Hematopoietic multipotent progenitor cell treated with erythropoietin and hydrocortisone succinate and interleukin-3 and kit ligand, for 17 days (in vitro differentiated cells): ENCODE results near the gene CARD11.
A peak's percentile ranks its signal among the peaks of the same experiment; 100 is the strongest.
"Not testable (repeated sequence)": the region's sequence is repeated elsewhere in the genome, so short reads cannot be mapped to it uniquely, and the experiment has no call there.

Experiments used
- DNase-seq: peaks from one replicate; pipeline ENCODE4 v3.0.0-alpha.2; 2015; ENCODE audit warnings: low spot score

The CARD11 gene

GRCh38 chr7:2962865-2963264, 80.8 kb downstream of the CARD11 start:
- DNase-seq: no peak

GRCh38 chr7:2959828-2960599, 83.7 kb downstream of the CARD11 start:
- DNase-seq: no peak

DNA sequence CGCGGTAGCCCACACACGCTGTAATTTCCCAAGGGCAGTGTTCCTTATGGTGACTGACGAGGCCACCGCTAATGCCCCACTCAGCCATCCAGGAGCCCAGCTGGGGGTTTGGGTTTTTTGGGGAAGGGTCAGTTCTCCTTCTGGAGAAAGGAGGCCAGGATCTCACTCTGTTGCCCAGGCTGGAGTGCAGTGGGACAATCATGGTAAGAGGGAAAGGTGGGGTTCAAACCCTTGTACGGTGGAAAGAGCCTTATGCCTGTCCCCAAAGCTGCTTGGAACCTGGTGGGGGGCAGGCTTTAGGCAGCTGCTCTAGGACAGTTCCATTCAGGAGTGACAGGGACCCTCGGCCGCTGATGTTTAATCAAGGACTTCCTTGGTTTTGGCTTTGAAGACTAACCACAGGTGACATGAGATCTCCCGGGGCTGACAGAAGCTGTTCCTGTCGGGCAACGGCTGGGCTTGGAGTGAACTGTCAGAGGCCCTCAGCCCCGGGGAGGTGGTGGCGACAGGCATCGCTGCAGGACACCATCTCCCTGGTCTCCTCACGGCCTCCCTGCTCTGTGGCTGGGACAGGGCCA, 84.5 kb downstream of the CARD11 start:
- no peak for DNase-seq

GRCh38 chr7:2958416-2959102, 85.1 kb downstream of the CARD11 start:
- DNase-seq: no peak

DNA sequence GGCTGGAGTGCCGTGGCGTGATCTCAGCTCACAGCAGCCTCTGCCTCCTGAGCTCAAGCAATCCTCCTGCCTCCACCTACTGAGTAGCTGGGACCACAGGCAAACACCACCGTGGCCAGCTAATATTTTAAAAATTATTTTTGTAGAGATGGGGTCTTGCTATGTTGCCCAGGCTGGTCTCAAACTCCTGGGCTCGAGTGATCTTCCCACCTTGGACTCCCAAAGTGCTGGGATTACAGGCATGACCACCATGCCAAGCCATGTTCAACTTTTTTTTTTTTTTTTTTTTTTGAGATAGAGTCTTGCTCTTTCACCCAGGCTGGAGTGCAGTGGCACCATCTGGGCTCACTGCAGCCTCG, 86.3 kb downstream of the CARD11 start:
- DNase-seq: not testable (repeated sequence)

DNA sequence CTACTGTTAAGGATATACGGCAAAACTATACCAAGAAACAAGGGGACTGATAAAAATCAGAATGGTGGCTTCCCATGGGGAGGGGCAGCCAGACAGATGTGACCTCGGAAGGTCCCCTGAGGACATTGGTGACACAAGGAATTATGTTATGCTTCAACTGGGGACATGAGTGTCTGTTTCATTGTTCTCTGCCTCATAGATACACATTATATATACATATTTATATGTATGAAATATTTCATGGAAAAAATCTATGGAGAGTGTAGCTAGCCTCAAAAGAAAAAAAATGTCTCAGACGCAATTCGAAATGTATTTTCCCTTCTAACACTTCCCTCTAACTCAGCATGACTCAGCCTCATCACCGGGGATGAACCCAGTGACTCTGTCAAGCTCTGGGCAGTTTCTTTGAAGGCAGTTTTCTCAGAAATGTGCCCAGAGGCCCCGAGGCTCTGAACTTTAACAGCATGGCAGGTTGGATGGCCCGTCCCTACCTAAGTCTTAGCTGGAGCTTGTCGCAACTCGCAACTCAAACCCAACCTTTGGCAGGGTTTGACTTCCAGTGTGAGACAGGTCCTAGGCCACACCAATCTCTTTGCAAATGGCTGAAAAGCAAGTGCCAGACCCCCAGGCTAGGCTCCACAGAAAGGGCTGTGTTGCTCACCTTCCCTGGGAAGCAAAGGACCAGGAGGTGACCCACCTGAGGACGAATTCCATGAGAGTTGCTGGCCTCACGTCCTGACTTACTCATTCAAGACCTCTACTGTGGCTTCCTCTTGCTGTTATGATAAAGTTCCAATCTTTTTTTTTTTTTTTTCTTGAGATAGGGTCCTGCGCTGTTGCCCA, 86.9 kb downstream of the CARD11 start:
- DNase-seq: peak; percentile 45

DNA sequence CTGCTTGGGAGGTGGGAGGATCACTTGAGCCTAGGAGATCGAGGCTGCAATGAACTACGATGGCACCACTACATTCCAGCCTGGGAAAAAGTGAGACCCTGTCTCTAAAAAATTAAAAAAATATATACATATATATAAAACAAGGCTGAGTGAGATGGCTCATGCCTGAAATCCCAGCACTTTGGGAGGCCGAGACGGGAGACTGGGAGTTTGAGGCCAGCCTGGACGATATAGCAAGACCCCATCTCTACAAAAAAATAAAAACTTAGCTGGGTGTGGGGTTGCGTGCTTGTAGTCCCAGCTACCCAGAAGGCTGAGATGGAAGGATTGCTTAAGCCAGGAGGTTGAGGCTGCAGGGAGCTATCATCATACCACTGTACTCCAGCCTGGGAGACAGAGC, 87.6 kb downstream of the CARD11 start:
- no peak for DNase-seq

- DNase-seq: no peak
These were observed 88.4 kb downstream of the CARD11 start for GRCh38 chr7:2955269-2955668.

DNA sequence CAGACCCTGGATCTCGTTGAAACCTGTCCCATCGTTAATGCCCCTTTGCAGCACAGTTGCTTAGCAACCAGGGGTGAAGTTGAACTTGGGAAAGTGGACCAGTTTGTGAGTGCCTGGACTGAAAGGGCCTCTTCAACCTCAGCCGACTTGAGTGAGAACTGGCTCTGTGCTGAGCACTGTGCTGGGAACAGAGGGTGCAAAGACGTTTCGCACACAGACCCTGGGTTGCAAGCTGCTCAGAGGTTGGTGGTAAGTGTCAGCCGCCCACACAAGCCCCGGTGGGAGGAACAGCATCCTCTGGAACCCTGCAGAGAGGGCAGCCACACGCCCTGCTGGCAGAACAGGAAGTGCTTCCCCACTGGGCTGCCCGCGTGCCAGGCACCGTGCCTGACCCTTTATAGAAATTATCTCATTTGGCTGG, 89.2 kb downstream of the CARD11 start:
- no peak for DNase-seq

GRCh38 chr7:2953588-2954407, 89.9 kb downstream of the CARD11 start:
- no peak for DNase-seq

DNA sequence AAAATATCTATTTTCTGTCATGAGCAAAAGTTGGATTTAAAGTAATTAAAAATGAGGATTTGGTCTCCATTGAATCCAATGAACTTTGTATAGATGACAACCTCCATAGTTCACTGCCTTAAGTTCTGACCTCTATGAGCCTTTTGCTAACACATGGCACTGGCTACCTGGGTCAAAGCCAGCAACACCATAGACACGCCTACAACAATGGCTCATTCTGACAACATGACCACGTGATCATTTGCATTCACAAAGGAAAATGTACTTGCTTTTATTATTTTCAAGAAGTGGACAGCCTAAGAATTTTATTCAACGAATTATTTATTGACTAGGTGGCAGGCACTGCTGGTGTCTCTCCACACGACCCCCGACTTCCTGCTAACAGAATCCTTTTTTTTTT, 90.6 kb downstream of the CARD11 start:
- DNase-seq: no peak

DNA sequence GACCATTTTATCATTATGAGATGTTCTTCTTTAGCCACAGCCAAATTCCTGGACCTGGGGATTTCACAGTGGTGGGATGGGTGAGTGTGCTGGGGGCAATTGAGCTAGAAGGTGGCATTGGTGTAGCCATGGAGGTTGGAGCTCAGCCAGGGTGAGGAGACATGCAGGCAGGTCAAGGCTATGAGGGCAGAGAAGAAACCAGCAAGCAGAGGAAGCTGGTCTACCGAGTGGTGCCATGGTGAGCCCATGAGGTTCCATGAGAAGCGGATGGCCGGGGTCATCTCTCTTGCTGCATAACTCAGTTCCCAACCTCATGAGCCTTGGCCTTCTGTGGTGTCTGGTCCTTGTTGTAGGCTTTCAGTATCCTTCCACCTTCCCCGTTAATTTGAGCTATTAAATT, 91.4 kb downstream of the CARD11 start:
- DNase-seq: no peak

- DNase-seq: no peak
These were observed 93.1 kb downstream of the CARD11 start for GRCh38 chr7:2950578-2950977.

- DNase-seq: no peak
These were observed 94.9 kb downstream of the CARD11 start for GRCh38 chr7:2948749-2949148.

GRCh38 chr7:2947058-2947780, 96.4 kb downstream of the CARD11 start:
- no peak for DNase-seq

DNA sequence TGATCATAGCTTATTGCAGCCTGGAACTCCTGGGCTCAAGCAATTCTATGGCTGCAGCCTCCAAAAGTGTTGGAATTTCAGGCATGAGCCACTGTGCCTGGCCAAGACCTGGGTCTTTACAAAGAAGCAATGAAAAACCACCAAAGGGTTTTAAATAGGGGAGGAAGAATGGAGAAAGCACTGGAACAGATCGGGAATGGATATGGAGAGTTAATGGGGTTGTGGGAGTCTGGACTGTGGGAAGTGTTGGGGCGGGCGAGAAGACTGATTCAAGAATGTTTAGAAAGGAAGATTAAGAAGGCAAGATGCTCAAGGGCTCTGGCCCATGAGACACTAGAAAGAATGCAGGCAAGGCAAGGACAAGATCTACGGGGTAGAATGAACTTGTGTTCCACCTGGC, 98.5 kb downstream of the CARD11 start:
- DNase-seq: no peak

DNA sequence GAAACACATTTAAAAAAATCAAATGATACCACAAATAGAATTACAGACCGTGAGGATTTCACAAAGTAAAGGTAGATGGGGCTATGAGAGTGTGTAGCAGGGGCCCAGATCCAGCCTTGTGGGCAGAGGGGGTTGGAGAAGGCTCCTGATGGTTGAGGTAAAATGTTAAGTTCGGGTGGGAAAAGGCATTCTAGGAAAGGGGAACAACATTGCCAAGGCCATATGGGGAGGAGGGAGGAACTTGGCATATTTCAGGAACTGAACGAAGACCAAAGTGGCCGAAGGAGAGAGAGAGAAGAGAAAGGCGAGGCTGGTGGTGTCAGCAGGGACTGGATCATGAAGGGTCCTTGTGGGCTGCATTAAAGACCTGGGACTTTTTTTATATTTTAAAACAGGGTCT, 98.9 kb downstream of the CARD11 start:
- no peak for DNase-seq

DNA sequence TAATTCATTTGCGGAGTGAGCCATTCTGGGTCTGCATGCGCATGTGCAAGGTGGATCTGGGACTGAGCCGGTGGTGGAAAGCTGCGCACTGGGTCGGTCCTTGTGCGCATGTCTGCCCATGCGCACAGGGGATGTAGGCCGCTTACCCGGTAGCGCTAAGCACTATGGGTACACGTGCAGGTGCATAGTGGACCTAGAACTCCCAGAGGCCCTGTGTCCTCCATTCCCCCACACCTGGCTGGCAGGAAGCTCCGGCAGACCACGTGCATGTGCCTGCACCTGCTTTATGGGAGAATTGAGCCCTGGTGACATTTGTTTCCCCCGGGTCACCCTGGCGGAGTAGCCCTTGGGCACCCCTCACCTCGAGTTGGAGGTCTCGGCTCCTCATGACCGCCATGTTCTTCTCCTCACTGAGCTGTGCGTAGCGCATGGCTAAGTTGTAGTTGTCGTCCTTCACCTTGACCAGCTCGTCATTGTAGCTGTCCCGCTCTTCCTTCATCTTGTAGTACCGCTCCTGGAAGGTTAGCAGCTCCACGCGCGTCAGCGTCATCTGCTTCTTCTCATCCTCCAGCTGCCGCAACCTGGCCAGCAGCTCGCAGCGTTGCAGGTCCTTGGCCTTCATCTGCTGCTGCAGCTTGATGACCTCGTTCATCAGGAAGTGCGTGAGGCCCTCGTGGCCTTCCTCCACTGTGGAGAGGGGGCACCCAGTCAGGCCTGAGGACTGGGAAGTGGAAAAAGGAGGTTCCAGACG, 99.6 kb downstream of the CARD11 start:
- no peak for DNase-seq

DNA sequence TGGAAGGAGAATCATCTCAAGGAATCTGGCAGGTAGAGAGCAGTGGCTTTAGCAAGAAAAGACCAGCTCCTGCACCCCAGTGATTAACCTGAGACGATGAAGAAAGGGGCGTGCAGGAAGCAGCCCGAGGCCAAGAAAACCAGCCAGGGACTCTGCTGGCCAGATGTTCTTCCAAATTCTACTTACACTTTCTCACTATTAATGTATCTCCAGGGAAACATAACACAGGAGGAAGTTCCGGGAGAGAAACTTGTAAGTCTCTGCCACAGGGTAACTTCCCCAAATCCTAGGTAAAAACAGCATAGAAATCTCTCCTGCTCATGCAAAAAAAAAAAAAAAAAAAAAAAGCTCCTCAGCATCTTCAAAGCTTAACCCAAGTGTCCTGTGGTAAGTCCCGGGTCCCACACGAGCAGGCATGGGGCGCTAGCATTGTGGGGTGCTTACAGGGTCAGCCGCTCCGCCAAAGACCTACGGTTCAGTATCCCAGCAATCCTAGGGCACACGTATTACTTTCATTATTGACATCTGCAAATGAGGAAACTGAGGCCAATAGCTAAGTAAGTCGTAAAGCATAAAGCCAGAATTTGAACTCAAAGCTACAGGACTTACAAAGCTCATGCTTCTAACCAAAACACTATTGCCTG, 102.3 kb downstream of the CARD11 start:
- no peak for DNase-seq

GRCh38 chr7:2940466-2940865, 103.2 kb downstream of the CARD11 start:
- no peak for DNase-seq
